H1 (cell line): ENCODE data around the gene DHRS3. TPM values are rescaled to one million over a fixed set of nuclear protein-coding genes. Genes with fewer than 3 reads are reported as not detected.

Source experiments
- ATF2 ChIP-seq: IDR thresholded peaks from 2 replicates; pipeline ENCODE4 v1.6.1; 2012; ENCODE audit warnings: low read length, inconsistent platforms
- ATF3 ChIP-seq: IDR thresholded peaks from 2 replicates; pipeline ENCODE4 v1.6.1; 2011; ENCODE audit warnings: low read depth, mild to moderate bottlenecking, low read length; ENCODE audit not compliant: insufficient read depth
- CHD2 ChIP-seq: IDR thresholded peaks from 2 replicates; pipeline ENCODE4 v1.6.1; 2012; ENCODE audit warnings: low read length, improper control_type of control experiment
- CTBP2 ChIP-seq: IDR thresholded peaks from 2 replicates; pipeline ENCODE4 v1.7.0; 2011; ENCODE audit warnings: borderline replicate concordance, mild to moderate bottlenecking, moderate library complexity, mixed read lengths, low read length; ENCODE audit not compliant: insufficient read depth, insufficient read length
- E2F6 ChIP-seq: IDR thresholded peaks from 2 replicates; pipeline ENCODE4 v1.6.1; 2012; ENCODE audit warnings: inconsistent platforms
- FOSL1 ChIP-seq: IDR thresholded peaks from 2 replicates; pipeline ENCODE4 v1.6.1; 2011; ENCODE audit warnings: mild to moderate bottlenecking, low read depth, low read length, moderate library complexity; ENCODE audit not compliant: insufficient read depth
- JUN ChIP-seq: IDR thresholded peaks from 2 replicates; pipeline ENCODE4 v1.6.1; 2011; ENCODE audit warnings: low read depth, mild to moderate bottlenecking, improper control_type of control experiment, low read length
- SUZ12 ChIP-seq: fragments of 200-600 bp; sonication (generic); IDR thresholded peaks from 2 replicates; pipeline ENCODE4 v1.6.1; 2012; ENCODE audit warnings: mild to moderate bottlenecking, inconsistent platforms, low read length, moderate library complexity, mixed read lengths
- polyA plus RNA-seq, 7 experiments: library from polyadenylated mRNA; depleted of rRNA in 3 of 7; stranded (reverse) in 5 of 7; unstranded in 2 of 7; fragments of >200 nt in 5 of 7; fragments of 200-250 nt in 2 of 7; gene quantifications; 1 replicate in 5 of 7; 2 replicates in 1 of 7; 4 replicates in 1 of 7; pipeline versions ENCODE4 v1.2.1 to v1.2.3, GENCODE V29; 2011 to 2013; ENCODE audit warnings: missing spikeins in 2 of 7, mixed read lengths in 2 of 7
- total RNA-seq: library from RNA; stranded (reverse); fragmentation: NEBNext Ultra II Directional; extraction: Animal tissue kit (Norgen Biotek cat#: 25700); gene quantifications from 2 replicates; pipeline ENCODE4 v1.2.1, GENCODE V29; 2021

Gene DHRS3
- total and polyA plus RNA-seq, 2 of the 8 experiments (the other 6 are each of a cell fraction or from before 2014, with no cell fraction given): 32.5 to 36.4 TPM

- no peak for TF ChIP-seq SUZ12
- no peak for TF ChIP-seq CTBP2
- no peak for TF ChIP-seq JUN
- no peak for TF ChIP-seq FOSL1
- TF ChIP-seq E2F6: no peak
- TF ChIP-seq ATF2: no peak
- no peak for TF ChIP-seq CHD2
- no peak for TF ChIP-seq ATF3
Measured at GRCh38 chr1:12640237-12640957, 22.4 kb upstream of the DHRS3 start (continued).
